Stimulated activated CD8-positive, alpha-beta memory T cell treated with anti-CD3 and anti-CD28 coated beads, Interleukin-7, amount 100 ng/mL, for 24 hours (primary cell): Measurements from ENCODE around the gene LILRB2.
A peak's percentile ranks its signal among the peaks of the same experiment; 100 is the strongest.
"Not testable (repeated sequence)": the region's sequence is repeated elsewhere in the genome, so short reads cannot be mapped to it uniquely, and the experiment has no call there.

Source experiments
- DNase-seq: peaks from one replicate; pipeline ENCODE4 v3.0.0-alpha.2; 2020; ENCODE audit warnings: low read depth

The LILRB2 gene

GRCh38 chr19:54271587-54271986, 9.3 kb downstream of the LILRB2 start:
- DNase-seq: not testable (repeated sequence)

- DNase-seq: no peak
Observed at GRCh38 chr19:54271106-54271505, 9.8 kb downstream of the LILRB2 start.

GRCh38 chr19:54268936-54269335, 12.0 kb downstream of the LILRB2 start:
- DNase-seq: no peak

- peak; percentile 60 for DNase-seq
Observed at GRCh38 chr19:54266133-54266532, 14.8 kb downstream of the LILRB2 start.

DNA sequence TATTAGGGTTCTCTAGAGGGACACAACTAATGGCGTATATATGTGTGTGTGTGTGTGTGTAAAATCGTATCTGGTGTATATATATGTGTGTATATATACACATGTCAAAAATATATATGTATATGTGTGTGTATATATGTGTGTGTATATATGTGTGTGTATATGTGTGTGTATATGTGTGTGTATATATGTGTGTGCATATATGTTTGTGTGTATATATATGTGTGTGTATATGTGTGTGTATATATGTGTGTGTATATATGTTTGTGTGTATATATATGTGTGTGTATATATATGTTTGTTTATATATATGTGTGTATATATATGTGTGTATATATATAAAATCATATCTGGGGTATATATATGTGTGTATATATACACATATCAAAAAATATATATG, 18.4 kb downstream of the LILRB2 start:
- no peak for DNase-seq

DNA sequence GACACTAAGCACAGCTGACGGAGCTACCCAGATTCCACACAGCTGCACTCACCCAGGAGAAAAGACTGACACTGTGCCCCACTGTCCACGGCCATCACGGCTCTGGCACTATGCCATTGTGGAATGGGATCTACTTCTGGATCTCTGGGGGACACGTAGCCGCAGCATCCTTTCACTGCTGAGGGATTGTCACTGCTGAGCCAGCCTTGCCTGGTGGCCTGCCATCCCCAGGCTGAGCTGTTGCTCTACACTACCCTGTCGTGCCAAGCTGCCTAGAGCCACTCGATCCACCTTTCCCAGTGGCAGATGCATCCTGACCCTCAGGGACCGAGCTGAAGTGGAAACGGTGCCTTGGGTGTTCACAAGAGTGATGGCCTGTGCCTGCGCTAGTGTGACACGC, 18.8 kb downstream of the LILRB2 start:
- no peak for DNase-seq

GRCh38 chr19:54257116-54257480, 23.8 kb downstream of the LILRB2 start, which contains the start of gene LILRB5:
Gene LILRB5 (minus strand): TSS chr19:54257273. CDS start chr19:54257193, 80 bp downstream.
- DNase-seq: no peak

- no peak for DNase-seq
Observed at GRCh38 chr19:54256250-54257115, 24.4 kb downstream of the LILRB2 start.

GRCh38 chr19:54255105-54255775, 25.7 kb downstream of the LILRB2 start:
- no peak for DNase-seq

- no peak for DNase-seq
Observed at GRCh38 chr19:54254195-54254906, 26.6 kb downstream of the LILRB2 start.

DNA sequence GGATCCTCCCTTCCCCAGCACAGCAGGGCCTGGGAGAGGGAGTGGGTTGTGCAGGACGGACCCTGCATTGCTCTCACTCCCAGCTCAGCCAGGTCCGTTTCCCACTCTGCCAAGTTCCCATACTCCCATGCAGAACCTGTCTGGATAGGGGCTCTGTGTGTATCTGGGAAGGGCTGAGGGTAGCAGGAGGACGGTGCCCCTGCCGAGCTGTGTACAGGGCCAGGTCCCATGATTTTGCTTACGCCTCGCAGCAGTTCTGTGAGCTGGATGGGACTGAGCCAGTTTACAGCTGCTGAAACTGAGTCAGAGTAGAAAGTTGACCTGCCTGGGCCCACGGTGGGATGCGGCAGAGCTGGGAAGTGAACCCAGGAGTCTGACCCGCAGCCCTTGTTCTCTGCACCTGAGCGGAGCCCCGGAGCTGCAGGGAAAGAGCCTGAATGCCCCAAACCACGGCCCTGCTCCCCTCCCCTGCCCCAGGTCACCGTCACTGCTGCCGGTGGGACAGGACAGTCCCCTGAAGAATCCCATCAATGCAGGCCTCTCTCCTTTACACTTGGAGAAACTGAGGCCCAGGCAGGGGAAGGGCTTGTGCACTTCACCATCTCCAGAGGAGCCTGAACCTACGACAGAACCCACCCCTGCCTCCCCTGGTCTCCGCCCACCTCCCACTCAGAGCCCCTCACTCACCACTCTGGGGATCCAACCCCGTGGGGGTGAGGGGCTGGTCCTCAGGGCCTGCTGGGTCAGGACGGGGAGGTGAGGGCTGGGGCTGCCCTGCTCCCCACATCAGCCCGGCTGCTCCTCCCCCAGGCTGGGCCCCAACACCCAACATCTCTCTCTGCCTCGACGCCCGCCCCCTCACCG, 27.3 kb downstream of the LILRB2 start:
- DNase-seq: no peak

DNA sequence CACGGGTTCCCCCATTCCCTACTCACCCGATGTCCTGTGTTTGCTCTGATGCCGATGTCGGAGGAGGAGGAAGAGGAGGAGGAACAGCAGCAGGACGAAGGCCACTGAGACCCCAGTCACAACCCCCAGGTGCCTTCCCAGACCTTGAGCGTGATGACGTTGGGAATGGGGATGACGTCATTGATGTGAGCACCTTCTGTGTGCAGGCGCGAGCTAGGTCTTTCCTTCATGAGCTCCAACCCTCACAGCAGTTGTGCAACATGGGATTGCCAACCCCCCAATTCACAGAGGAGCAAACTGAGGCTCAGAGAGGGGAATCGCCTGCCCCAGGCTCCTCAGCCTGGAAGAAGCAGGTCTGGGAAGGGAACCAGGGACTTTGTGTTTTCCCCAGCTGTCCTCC, 28.1 kb downstream of the LILRB2 start:
- DNase-seq: no peak

DNA sequence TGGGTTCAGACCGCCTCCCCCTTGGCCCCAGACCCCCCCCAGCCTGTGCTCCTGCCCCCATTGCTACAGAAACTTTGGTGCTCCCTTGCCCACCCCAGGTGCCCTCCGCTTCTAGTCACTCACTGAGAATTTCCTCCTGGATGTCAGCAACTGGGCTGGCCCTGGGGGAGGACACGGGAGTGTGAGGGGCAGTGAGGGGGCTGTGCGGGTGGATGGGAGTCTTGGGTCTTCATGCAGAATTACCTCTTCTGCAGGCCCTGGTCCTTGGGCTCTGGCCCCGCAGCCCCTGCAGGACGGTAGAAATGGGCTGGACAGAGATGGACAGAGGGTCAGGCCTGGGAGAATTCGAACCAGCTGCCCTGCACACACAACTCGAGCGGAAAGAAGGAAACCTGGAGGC, 28.7 kb downstream of the LILRB2 start:
- DNase-seq: no peak

- peak; percentile 18 for DNase-seq
Observed at GRCh38 chr19:54248016-54248601, 32.8 kb downstream of the LILRB2 start.

DNA sequence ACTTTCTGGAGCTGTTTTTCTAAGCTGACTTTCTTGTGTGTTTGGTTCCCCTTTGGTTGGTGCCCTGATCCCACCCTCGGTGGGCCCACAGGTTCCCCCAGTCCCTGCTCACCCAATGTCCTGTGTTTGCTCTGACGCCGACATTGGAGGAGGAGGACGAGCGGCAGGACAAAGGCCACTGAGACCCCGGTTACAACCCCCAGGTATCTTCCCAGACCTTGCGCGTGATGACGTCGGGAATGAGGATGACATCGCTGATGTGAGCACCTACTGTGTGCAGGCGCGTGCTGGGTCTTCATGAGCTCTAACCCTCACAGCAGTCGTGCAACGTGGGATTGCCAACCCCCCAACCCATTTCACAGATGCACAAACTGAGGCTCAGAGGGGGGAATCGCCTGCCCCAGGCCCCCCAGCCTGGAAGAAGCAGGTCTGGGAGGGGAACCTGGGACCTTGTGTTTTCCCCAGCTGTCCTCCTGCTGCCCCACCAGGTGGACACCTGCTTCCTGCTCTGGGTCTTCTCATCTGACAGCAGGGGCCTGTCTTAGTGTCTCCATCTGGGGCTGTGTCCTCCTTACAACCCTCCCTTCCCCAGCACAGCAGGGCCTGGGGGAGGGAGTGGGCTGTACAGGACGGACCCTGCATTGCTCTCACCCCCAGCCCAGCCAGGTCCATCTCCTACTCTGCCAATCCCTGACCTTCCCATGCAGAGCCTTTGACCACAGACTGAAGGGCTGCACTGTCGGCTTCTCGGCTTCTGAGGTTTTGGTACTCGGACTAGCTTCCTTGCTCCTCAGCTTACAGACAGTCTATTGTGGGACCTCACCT, 33.6 kb downstream of the LILRB2 start:
- no peak for DNase-seq

GRCh38 chr19:54245936-54246335, 35.0 kb downstream of the LILRB2 start:
- no peak for DNase-seq

DNA sequence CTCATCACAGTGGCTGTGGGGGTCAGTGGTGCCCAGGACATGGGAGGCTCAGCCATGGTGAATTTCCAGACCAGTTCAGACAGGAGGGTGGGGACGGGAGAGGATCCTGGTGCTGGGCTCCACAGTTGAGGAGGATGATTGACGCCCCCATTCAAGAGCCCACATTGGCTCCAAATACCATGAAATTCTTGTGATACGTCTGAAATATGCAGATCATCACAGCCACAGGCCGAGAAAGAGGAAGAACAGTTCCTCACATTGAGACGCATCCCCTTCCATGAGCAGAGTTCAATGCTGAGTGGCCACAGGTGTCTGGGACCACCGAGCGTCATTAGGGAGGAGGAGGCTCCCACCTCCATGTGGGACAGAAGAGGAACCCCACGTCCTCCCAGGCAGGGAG, 37.1 kb downstream of the LILRB2 start:
- DNase-seq: not testable (repeated sequence)

- DNase-seq: not testable (repeated sequence)
Observed at GRCh38 chr19:54242646-54243045, 38.3 kb downstream of the LILRB2 start, which contains the start of gene LILRA6. Gene LILRA6 (minus strand): TSS chr19:54242790.

GRCh38 chr19:54242234-54242633, 38.7 kb downstream of the LILRB2 start:
- not testable (repeated sequence) for DNase-seq
